HG03521 (cell line): ENCODE results near the gene RNF151.

Experiments
- ATAC-seq: cut with Tn5 transposase; IDR thresholded peaks from one replicate; pipeline ENCODE4 v1.9.1; 2021; ENCODE audit warnings: mild to moderate bottlenecking, moderate library complexity; ENCODE audit not compliant: unreplicated experiment

The RNF151 gene

GRCh38 chr16:1991135-1991551 is 24.5 kb downstream of the RNF151 start:
- ATAC-seq, result peak; percentile 26

GRCh38 chr16:1991588-1991947 is 24.9 kb downstream of the RNF151 start:
- ATAC-seq, result no peak

GRCh38 chr16:1991948-1992703 is 25.5 kb downstream of the RNF151 start:
- ATAC-seq, result peak; percentile 58

- ATAC-seq, result no peak
Observed at GRCh38 chr16:1992704-1993317, 26.2 kb downstream of the RNF151 start.

GRCh38 chr16:1993731-1994131 is 27.1 kb downstream of the RNF151 start:
- ATAC-seq, result no peak

- ATAC-seq, result no peak
Observed at GRCh38 chr16:1997494-1998359, 31.1 kb downstream of the RNF151 start.

GRCh38 chr16:1998360-1998835 is 31.7 kb downstream of the RNF151 start:
- ATAC-seq, result no peak

GRCh38 chr16:1998852-1999801 is 32.5 kb downstream of the RNF151 start:
- no peak for ATAC-seq

- ATAC-seq, result no peak
Observed at GRCh38 chr16:1999866-2000514, 33.3 kb downstream of the RNF151 start.

- ATAC-seq, result no peak
Observed at GRCh38 chr16:2001035-2001434, 34.4 kb downstream of the RNF151 start.

- no peak for ATAC-seq
Observed at GRCh38 chr16:2001456-2002355, 35.0 kb downstream of the RNF151 start.

- no peak for ATAC-seq
Observed at GRCh38 chr16:2002406-2003230, 36.0 kb downstream of the RNF151 start.

GRCh38 chr16:2003231-2003826 is 36.7 kb downstream of the RNF151 start:
- no peak for ATAC-seq

GRCh38 chr16:2003827-2004641 is 37.4 kb downstream of the RNF151 start:
- ATAC-seq, result peak; percentile 68

- ATAC-seq, result no peak
Observed at GRCh38 chr16:2004795-2005517, 38.3 kb downstream of the RNF151 start.

- no peak for ATAC-seq
Observed at GRCh38 chr16:2005646-2006045, 39.0 kb downstream of the RNF151 start.
